ENCODE measurements around the gene RPL13A.

DNA sequence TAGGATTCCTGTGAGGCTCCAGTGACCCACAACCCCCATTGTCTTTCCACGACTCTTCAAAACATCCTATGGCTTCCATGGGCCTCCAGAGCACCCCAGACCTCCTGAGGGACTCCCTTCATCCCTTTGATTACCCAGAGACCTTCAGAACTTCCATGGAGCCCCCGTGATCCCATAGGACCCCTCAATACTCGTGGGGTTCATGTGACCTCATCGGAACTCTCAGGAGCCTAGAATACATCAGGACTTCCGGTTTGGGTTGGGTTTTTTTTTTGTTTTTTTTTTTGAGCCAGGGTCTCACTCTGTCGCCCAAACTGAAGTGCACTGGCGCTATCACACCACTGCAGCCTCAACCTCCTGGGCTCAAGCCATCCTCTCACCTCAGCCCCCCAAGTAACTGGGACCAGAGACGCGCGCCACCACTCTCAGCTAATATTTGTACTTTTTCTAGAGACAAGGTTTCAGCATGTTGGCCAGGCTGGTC is 33.6 kb upstream of the RPL13A start:
- TF ChIP-seq, protein P1, sequence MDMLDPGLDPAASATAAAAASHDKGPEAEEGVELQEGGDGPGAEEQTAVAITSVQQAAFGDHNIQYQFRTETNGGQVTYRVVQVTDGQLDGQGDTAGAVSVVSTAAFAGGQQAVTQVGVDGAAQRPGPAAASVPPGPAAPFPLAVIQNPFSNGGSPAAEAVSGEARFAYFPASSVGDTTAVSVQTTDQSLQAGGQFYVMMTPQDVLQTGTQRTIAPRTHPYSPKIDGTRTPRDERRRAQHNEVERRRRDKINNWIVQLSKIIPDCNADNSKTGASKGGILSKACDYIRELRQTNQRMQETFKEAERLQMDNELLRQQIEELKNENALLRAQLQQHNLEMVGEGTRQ (IDR thresholded peaks at IDR 0.05; ENCODE audit: low read depth, low read length): no peak
- TF ChIP-seq, protein P2, sequence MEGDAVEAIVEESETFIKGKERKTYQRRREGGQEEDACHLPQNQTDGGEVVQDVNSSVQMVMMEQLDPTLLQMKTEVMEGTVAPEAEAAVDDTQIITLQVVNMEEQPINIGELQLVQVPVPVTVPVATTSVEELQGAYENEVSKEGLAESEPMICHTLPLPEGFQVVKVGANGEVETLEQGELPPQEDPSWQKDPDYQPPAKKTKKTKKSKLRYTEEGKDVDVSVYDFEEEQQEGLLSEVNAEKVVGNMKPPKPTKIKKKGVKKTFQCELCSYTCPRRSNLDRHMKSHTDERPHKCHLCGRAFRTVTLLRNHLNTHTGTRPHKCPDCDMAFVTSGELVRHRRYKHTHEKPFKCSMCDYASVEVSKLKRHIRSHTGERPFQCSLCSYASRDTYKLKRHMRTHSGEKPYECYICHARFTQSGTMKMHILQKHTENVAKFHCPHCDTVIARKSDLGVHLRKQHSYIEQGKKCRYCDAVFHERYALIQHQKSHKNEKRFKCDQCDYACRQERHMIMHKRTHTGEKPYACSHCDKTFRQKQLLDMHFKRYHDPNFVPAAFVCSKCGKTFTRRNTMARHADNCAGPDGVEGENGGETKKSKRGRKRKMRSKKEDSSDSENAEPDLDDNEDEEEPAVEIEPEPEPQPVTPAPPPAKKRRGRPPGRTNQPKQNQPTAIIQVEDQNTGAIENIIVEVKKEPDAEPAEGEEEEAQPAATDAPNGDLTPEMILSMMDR (conservative IDR thresholded peaks at IDR 0.05; ENCODE audit: low read depth, low read length): no peak
- TF ChIP-seq MXI1 (IDR thresholded peaks at IDR 0.05; ENCODE audit: borderline replicate concordance, low read depth, low read length) (no peak), POLR2A (IDR thresholded peaks at IDR 0.05; ENCODE audit: low read depth, low read length) (no peak)
